IPS-NIHi7 (cell line): Measurements from ENCODE around the gene TRAPPC12.
A peak's percentile ranks its signal among the peaks of the same experiment; 100 is the strongest.
"Not testable (repeated sequence)": the region's sequence is repeated elsewhere in the genome, so short reads cannot be mapped to it uniquely, and the experiment has no call there.

Experiments used
- DNase-seq: peaks from one replicate; pipeline ENCODE4 v3.0.0; 2012; ENCODE audit warnings: mixed read lengths; ENCODE audit errors: extremely low spot score

TRAPPC12 gene

GRCh38 chr2:3379647-3380534, at the start of gene TRAPPC12:
Gene TRAPPC12 (plus strand): TSS chr2:3379694. CDS start chr2:3387624, 7,930 bp downstream.
- peak; percentile 91 for DNase-seq

- no peak for DNase-seq
These were observed 47.4 kb upstream of the TRAPPC12 start for GRCh38 chr2:3332133-3332532.

- no peak for DNase-seq
These were observed 44.8 kb upstream of the TRAPPC12 start for GRCh38 chr2:3334392-3335345.

DNA sequence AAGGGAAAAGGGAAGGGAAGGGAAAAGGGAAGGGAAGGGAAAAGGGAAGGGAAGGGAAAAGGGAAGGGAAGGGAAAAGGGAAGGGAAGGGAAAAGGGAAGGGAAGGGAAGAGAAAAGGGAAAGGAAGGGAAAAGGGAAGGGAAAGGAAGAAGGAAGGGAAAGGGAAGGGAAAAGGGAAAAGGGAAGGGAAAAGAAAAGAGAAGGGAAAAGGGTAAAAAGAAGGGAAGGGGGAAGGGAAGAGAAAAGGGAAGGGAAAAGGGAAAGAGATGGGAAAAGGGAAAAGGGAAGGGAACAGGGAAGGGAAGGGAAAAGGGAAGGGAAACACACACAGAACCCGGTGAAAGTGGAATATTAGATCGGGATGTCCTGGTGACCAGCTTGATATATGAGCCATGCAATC, 42.6 kb upstream of the TRAPPC12 start:
- DNase-seq = no peak

DNA sequence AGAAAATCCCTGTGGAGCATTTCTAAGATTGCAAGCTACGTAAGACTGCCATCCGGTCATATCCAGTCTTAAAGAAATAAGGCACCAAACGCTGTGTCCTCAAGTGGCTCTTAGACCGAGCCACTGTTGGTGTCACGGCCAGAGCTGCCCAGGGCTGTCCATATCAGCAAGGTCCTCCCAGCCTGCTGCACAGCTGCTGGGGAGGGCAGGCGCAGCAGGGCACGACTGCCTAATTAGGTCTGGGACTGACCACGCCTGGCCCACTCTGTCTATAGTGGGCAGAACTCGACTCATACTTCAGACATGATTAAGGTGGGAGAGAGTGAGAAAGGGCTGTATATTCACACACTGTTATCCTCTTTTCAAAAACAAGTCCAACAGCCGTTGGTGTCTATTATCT, 41.2 kb upstream of the TRAPPC12 start:
- DNase-seq = no peak

DNA sequence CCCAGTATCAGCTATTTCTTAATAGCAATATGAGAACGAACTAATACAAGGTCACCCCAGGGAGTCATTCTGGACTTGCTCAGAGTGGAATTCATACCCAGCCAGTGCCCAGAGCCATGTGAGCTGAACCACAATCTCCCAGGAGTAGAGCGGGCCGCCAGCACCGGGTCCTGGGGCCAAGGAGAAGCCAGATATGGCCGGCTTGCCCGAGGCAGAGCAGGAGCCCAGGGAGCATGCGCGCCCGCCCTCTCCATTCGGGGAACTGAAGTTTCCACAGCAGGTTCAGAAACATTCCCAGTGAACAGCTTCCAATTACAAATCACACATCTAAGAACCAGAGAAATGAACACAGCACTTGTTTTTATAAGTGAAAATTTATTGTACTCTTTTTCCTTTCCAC, 39.4 kb upstream of the TRAPPC12 start:
- no peak for DNase-seq

GRCh38 chr2:3341336-3341735, 38.2 kb upstream of the TRAPPC12 start:
- no peak for DNase-seq

- no peak for DNase-seq
These were observed 37.2 kb upstream of the TRAPPC12 start for GRCh38 chr2:3342324-3342723.

DNA sequence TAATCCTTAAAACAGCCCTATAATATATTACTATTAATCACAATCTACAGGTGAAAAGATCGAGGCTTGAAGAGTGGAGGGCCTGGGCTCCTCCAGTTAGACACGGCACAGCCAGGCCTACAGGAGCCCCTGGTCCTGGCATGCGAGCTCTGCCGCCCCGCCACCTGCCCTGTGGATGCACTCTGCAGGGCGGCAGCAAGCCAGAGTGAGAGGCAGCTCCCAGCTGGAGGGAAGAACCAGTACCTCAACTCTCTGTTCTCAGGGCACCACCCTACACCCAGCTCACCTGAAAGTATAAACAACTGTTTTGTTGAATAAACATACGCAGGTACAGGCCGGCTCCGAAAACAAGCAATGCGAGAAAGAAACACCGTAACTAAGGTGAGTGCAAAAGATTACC, 36.5 kb upstream of the TRAPPC12 start:
- no peak for DNase-seq

DNA sequence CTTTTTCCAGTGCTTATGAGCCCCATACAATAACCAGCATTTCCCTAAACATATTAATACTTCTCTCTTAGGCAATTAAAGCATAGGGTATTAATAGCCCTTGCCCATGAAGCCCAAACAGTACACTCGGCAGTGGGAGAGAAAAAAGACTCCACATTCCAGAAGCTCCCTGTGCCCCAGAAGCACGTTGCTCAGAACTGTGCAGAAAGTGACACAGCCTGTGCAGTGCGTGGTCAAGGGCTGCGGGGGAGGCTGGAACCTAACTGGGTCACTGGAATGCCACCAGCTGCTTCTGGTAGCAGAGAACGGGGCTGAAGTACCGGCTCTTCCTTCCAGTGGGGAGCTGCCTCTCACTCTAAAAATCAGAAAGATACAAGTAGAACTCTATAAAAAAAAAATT, 34.6 kb upstream of the TRAPPC12 start:
- DNase-seq = no peak

DNA sequence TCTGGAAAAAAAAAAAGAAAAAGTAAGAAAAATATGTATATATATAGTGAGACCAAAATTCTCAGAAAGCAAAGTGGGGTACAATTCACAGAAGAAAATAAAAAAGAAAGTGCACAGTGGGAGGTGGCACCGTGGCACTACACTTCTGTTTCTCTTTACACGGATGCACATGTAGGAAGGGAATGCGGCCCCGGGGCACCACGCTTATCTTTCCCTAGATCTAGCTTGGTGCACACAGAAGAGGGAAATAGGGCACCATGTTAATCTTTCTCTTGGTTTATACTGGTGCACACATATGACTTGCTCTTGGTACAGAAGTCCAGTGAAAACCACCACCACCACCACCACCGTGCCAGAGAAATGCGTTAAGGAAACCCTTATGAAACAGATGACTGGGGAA, 33.9 kb upstream of the TRAPPC12 start:
- DNase-seq = no peak

GRCh38 chr2:3348767-3349166, 30.7 kb upstream of the TRAPPC12 start:
- DNase-seq = no peak

DNA sequence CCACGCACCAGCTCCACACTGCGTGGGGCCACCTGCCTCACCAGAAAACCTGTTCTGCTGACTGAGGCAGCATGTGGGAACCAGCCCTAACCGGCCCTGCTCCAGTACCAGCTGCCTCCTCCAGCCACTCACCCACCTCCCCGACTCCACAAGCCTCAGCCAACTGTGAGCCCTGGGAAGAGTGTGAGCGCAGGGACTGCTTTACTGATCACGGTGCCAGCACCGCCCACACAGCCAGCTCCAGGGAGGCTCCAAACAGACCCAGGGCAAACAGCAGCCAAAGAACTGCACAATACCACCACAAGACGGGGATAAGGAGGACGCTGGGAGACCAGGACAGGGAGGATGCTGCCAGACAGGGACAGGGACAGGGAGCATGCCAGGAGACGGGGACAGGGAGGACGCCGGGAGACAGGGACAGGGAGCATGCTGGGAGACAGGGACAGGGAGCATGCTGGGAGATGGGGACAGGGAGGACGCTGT, 30.2 kb upstream of the TRAPPC12 start:
- no peak for DNase-seq

- no peak for DNase-seq
These were observed 24.5 kb upstream of the TRAPPC12 start for GRCh38 chr2:3354986-3355385.

- no peak for DNase-seq
These were observed 23.4 kb upstream of the TRAPPC12 start for GRCh38 chr2:3355951-3356569.

GRCh38 chr2:3356799-3357198, 22.7 kb upstream of the TRAPPC12 start:
- no peak for DNase-seq

GRCh38 chr2:3357446-3357845, 22.0 kb upstream of the TRAPPC12 start:
- DNase-seq = not testable (repeated sequence)

- DNase-seq = no peak
These were observed 21.6 kb upstream of the TRAPPC12 start for GRCh38 chr2:3357926-3358325.

GRCh38 chr2:3361518-3362389, 17.7 kb upstream of the TRAPPC12 start:
- DNase-seq = no peak

GRCh38 chr2:3365219-3365618, 14.3 kb upstream of the TRAPPC12 start:
- DNase-seq = no peak

GRCh38 chr2:3368261-3368722, 11.2 kb upstream of the TRAPPC12 start:
- no peak for DNase-seq
